Measurements from ENCODE around the gene USP32.
"Not testable (repeated sequence)": the region's sequence is repeated elsewhere in the genome, so short reads cannot be mapped to it uniquely, and the experiment has no call there.

The USP32 gene, protein sequence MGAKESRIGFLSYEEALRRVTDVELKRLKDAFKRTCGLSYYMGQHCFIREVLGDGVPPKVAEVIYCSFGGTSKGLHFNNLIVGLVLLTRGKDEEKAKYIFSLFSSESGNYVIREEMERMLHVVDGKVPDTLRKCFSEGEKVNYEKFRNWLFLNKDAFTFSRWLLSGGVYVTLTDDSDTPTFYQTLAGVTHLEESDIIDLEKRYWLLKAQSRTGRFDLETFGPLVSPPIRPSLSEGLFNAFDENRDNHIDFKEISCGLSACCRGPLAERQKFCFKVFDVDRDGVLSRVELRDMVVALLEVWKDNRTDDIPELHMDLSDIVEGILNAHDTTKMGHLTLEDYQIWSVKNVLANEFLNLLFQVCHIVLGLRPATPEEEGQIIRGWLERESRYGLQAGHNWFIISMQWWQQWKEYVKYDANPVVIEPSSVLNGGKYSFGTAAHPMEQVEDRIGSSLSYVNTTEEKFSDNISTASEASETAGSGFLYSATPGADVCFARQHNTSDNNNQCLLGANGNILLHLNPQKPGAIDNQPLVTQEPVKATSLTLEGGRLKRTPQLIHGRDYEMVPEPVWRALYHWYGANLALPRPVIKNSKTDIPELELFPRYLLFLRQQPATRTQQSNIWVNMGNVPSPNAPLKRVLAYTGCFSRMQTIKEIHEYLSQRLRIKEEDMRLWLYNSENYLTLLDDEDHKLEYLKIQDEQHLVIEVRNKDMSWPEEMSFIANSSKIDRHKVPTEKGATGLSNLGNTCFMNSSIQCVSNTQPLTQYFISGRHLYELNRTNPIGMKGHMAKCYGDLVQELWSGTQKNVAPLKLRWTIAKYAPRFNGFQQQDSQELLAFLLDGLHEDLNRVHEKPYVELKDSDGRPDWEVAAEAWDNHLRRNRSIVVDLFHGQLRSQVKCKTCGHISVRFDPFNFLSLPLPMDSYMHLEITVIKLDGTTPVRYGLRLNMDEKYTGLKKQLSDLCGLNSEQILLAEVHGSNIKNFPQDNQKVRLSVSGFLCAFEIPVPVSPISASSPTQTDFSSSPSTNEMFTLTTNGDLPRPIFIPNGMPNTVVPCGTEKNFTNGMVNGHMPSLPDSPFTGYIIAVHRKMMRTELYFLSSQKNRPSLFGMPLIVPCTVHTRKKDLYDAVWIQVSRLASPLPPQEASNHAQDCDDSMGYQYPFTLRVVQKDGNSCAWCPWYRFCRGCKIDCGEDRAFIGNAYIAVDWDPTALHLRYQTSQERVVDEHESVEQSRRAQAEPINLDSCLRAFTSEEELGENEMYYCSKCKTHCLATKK (N-terminal part only)

GRCh38 chr17:60392042-60392844 is at the start of gene USP32:
Gene USP32 (minus strand): TSS chr17:60392133. CDS start chr17:60391939, 194 bp downstream.
- DNase-seq: peak; percentile 89

- DNase-seq: no peak
Measured at GRCh38 chr17:60439501-60439900, 47.6 kb upstream of the USP32 start.

- DNase-seq: no peak
Measured at GRCh38 chr17:60436676-60437075, 44.7 kb upstream of the USP32 start.

- DNase-seq: peak; percentile 16
Measured at GRCh38 chr17:60435244-60436167, 43.6 kb upstream of the USP32 start.

DNA sequence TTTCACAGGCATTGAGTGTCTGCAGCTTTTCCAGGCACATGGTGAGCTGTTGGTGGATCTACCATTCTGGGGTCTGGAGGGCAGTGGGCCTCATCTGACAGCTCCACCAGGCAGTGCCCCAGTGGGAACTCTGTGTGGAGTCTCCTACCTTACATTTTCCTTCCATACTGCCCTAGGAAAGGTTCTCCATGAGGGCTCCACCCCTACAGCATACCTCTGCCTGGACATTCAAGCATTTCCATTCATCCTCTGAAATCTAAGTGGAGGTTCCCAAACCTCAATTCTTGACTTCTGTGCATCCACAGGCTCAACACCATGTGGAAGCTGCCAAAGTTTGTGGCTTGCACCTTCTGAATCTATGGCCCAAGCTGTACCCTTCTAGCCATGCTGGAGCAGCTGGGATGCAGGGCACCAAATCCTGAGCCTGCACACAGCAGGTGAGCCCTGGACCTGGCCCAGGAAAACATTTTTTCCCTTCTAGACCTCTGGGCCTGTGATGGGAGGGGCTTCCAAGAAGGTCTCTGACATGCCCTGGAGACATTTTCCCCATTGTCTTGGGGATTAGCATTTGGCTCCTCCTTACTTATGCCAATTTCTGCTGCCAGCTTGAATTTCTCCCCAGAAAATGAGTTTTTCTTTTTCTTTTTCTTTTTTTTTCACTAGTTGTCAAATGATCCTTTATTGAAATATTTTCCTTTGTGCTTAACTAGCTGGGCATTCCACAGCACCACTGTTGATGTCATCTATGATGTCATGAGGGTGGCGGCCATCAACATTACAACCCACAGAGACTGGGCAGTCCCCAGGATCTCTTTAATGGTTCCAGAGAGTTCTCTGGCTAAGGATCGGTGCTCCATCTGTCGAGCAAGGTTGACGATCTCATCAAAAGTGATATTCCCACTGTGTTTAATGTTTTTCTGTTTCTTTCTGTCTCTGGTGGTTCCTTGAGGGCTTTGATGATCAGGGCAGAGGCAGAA is 41.4 kb upstream of the USP32 start:
- not testable (repeated sequence) for DNase-seq

GRCh38 chr17:60430561-60430960 is 38.6 kb upstream of the USP32 start:
- not testable (repeated sequence) for DNase-seq

- not testable (repeated sequence) for DNase-seq
Measured at GRCh38 chr17:60428491-60428890, 36.6 kb upstream of the USP32 start.

DNA sequence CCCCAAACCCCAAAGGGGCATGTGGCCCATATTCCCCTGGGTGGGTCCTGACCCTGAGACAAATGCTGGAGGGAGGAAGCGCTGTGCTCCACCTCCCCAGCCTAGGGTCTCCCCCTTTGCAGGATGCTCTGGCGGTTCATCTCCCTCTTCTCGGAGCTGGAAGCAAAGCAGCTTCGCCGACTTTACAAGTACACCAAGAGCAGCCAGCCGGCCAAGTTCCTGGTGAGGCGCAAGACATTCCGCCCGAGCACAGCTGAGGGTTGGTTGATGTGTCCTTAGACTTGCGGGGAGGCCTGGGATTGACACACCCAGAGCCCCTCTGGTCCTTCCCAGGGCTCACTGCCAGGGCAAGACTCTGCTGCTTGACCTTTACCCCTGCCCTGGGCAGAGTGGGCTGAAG is 34.7 kb upstream of the USP32 start:
- DNase-seq: no peak

DNA sequence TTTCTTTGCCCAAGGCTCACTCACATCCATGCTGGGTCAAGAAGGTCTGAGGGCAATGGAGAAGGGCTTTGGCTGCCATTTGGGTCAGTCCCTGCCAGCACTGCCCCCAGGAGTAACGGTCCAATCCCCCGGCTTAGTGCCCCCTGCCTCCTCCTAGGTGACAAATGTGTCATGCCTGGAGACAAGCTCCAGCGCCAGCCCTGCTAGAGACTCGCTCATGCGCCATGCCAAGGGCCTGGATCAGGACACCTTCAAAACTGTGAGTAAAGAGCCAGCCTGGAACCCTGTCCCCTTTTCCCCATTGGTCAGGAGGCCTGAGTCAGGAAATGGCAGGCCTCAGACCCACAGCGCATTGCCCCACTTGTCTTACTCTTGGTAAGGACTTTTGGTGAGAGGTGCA is 33.7 kb upstream of the USP32 start:
- no peak for DNase-seq

DNA sequence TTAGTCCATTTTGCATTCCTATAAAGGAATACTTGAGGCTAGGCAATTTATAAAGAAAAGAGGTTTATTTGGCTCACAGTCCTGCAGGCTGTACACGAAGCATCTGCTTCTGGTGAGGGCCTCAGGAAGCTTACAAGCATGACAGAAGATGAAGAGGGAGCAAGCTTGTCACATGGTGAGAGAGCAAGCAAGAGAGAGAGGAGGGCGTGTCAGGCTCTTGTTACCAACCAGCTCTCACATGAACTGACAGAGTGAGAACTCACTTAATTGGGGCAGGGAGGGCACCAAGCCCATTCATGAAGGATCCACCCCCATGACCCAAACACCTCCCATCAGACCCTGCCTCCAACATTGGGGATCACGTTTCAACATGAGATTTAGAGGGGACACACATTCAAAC is 31.9 kb upstream of the USP32 start:
- DNase-seq: no peak

GRCh38 chr17:60422162-60422665 is 30.3 kb upstream of the USP32 start, which contains the start of gene CHCT1:
Gene CHCT1 (plus strand): TSS chr17:60422489. CDS start chr17:60422593, 104 bp downstream.
- DNase-seq: no peak

GRCh38 chr17:60421273-60422161 is 29.6 kb upstream of the USP32 start:
- no peak for DNase-seq

DNA sequence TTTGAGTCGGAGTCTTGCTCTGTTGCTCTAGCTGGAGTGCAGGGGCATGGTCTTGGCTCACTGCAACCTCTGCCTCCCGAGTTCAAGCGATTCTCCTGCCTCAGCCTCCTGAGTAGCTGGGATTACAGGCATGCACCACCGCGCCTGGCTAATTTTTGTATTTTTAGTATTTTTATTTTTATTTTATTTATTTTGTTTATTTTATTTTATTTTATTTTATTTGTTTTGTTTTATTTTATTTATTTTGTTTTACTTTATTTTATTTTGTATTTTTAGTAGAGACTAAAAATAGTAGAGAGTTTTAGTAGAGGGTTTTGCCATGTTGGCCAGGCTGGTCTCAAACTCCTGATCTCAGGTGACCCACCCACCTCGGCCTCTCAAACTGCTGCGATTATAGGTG is 27.9 kb upstream of the USP32 start:
- not testable (repeated sequence) for DNase-seq

- DNase-seq: not testable (repeated sequence)
Measured at GRCh38 chr17:60419003-60419402, 27.1 kb upstream of the USP32 start.

GRCh38 chr17:60416368-60416925 is 24.5 kb upstream of the USP32 start:
- DNase-seq: no peak

- DNase-seq: no peak
Measured at GRCh38 chr17:60415146-60415545, 23.2 kb upstream of the USP32 start.

DNA sequence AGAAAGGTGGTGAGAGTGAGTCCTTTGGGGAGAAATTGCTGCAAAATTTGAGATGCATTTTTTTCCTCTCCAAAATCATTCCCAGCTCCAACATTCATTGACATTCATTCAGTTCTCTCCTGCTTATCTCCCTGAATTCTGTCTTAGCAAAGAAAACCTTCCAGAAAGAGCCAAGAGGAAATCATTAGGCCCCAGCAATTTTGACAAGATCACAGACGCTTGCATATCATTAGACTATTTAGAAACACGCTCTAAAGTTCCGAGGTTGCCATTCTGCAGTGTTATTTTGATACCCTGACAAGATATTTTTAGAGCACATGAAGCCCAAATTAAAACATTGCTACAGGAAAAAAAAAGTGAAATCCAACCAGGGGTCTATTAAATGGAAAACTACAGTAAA is 20.8 kb upstream of the USP32 start:
- no peak for DNase-seq

- no peak for DNase-seq
Measured at GRCh38 chr17:60410001-60410400, 18.1 kb upstream of the USP32 start.

All from SIG-M5 (cell line).